CD4-positive, alpha-beta T cell treated with Interleukin-4 for 4 hours (primary cell): ENCODE data around the gene SH3BGRL2.
"Not testable (repeated sequence)": the region's sequence is repeated elsewhere in the genome, so short reads cannot be mapped to it uniquely, and the experiment has no call there.

ENCODE experiments used
- DNase-seq: peaks from one replicate; pipeline ENCODE4 v3.0.0-alpha.2; 2020

The SH3BGRL2 gene

GRCh38 chr6:79650950-79651349 is 19.8 kb downstream of the SH3BGRL2 start:
- DNase-seq: no peak

GRCh38 chr6:79656134-79656533 is 25.0 kb downstream of the SH3BGRL2 start:
- no peak for DNase-seq

GRCh38 chr6:79657238-79657637 is 26.1 kb downstream of the SH3BGRL2 start:
- no peak for DNase-seq

GRCh38 chr6:79663655-79664054 is 32.5 kb downstream of the SH3BGRL2 start:
- not testable (repeated sequence) for DNase-seq

- no peak for DNase-seq
These were observed 34.8 kb downstream of the SH3BGRL2 start for GRCh38 chr6:79665725-79666551.

- no peak for DNase-seq
These were observed 35.5 kb downstream of the SH3BGRL2 start for GRCh38 chr6:79666634-79667033.

- no peak for DNase-seq
These were observed 37.3 kb downstream of the SH3BGRL2 start for GRCh38 chr6:79668381-79668780.

GRCh38 chr6:79669766-79670165 is 38.6 kb downstream of the SH3BGRL2 start:
- DNase-seq: no peak

GRCh38 chr6:79670789-79671188 is 39.7 kb downstream of the SH3BGRL2 start:
- DNase-seq: no peak

- DNase-seq: peak; percentile 65
These were observed 40.6 kb downstream of the SH3BGRL2 start for GRCh38 chr6:79671600-79672266.

- DNase-seq: peak; percentile 29
These were observed 41.5 kb downstream of the SH3BGRL2 start for GRCh38 chr6:79672631-79673111.

GRCh38 chr6:79673947-79674346 is 42.8 kb downstream of the SH3BGRL2 start:
- no peak for DNase-seq

GRCh38 chr6:79676785-79677736 is 45.9 kb downstream of the SH3BGRL2 start:
- DNase-seq: no peak

- DNase-seq: not testable (repeated sequence)
These were observed 51.6 kb downstream of the SH3BGRL2 start for GRCh38 chr6:79682682-79683081.

GRCh38 chr6:79684876-79685275 is 53.7 kb downstream of the SH3BGRL2 start:
- DNase-seq: no peak

- no peak for DNase-seq
These were observed 55.7 kb downstream of the SH3BGRL2 start for GRCh38 chr6:79686707-79687309.

GRCh38 chr6:79687759-79688158 is 56.6 kb downstream of the SH3BGRL2 start:
- DNase-seq: no peak

GRCh38 chr6:79694156-79694555 is 63.0 kb downstream of the SH3BGRL2 start:
- no peak for DNase-seq

GRCh38 chr6:79694623-79695343 is 63.7 kb downstream of the SH3BGRL2 start:
- no peak for DNase-seq

GRCh38 chr6:79697430-79697829 is 66.3 kb downstream of the SH3BGRL2 start:
- DNase-seq: no peak

- DNase-seq: no peak
These were observed 68.5 kb downstream of the SH3BGRL2 start for GRCh38 chr6:79699606-79700005.

GRCh38 chr6:79702691-79703090 is 71.6 kb downstream of the SH3BGRL2 start:
- DNase-seq: peak; percentile 20
